Transverse colon (tissue), 4 donors: ENCODE data around the gene WBP1L. TPM values are rescaled to one million over a fixed set of nuclear protein-coding genes. Genes with fewer than 3 reads are reported as not detected.

Experiments
- DNase-seq: peaks from one replicate; pipeline ENCODE4 v3.0.0-alpha.2; 2019
- H3K27ac ChIP-seq, 4 donors: fragments of 200-600 bp; sonication (generic); 2 replicates each; pipeline ENCODE4 v1.5.1; 2016 to 2018; ENCODE audit warnings: inconsistent platforms in 4 of 4
- H3K27me3 ChIP-seq: fragments of 200-600 bp; sonication (generic); 2 replicates; pipeline ENCODE4 v1.5.1; 2017; ENCODE audit warnings: inconsistent platforms
- H3K36me3 ChIP-seq, 4 donors: fragments of 200-600 bp; sonication (generic); 2 replicates each; pipeline ENCODE4 v1.5.1; 2017 to 2019; ENCODE audit warnings: inconsistent platforms in 4 of 4
- H3K4me1 ChIP-seq, 4 donors: fragments of 200-600 bp; sonication (generic); 2 replicates each; pipeline ENCODE4 v1.5.1; 2017 to 2020; ENCODE audit warnings: inconsistent platforms in 4 of 4
- H3K4me3 ChIP-seq, 4 donors: fragments of 200-600 bp; sonication (generic); 1 replicate in 1 of 4; 2 replicates in 3 of 4; pipeline versions ENCODE4 v1.5.1 to v1.6.1; 2017 to 2019; ENCODE audit warnings: inconsistent platforms in 4 of 4
- H3K9me3 ChIP-seq, 2 donors: fragments of 200-600 bp; sonication (generic); 2 replicates each; pipeline ENCODE4 v1.5.1; 2017 to 2019; ENCODE audit warnings: inconsistent platforms in 2 of 2
- EP300 ChIP-seq: sonication (generic); formaldehyde crosslinking; IDR thresholded peaks from one replicate; pipeline ENCODE4 v1.6.1; 2017; ENCODE audit warnings: antibody characterized with exemption, low read depth
- POLR2A ChIP-seq: fragments of 450-650 bp; IDR thresholded peaks from one replicate; pipeline ENCODE4 v1.6.1; 2016; ENCODE audit warnings: antibody characterized with exemption, mild to moderate bottlenecking, moderate library complexity
- POLR2AphosphoS5 ChIP-seq, 3 donors: sonication (generic); formaldehyde crosslinking; IDR thresholded peaks; one replicate each; pipeline ENCODE4 v1.6.1; 2016; ENCODE audit warnings: antibody characterized with exemption in 3 of 3
- WGBS, 2 donors: methylation state at CpG; one replicate each; pipeline ENCODE4 v1.1.5; 2018; ENCODE audit warnings: low coverage in 1 of 2; 5-methylcytosine and 5-hydroxymethylcytosine counted together
- in situ Hi-C, 4 donors: fragments of 200-750 bp; cut with MboI; loops; one replicate each; pipeline versions ENCODE4 v1.15.0 to v1.15.1; 2017; ENCODE audit warnings: low sequenced_read_pairs in 3 of 4, low pct_ligation_motif_present in 1 of 4, low pct_unique_long_range_greater_than_20kb in 1 of 4
- intact Hi-C: fragments of 100-400 bp; cut with DNase I; formaldehyde crosslinking; loops from one replicate; pipeline ENCODE4 v1.15.1; 2023; ENCODE audit warnings: low total_unique reads
- total RNA-seq, 4 donors: library from RNA; depleted of rRNA; stranded (reverse); fragments of >200 nt; gene quantifications; one replicate each; pipeline ENCODE4 v1.1.0, GENCODE V29; 2016
- TF ChIP-seq, protein P1 (sequence below), 5 experiments: fragments of 200-600 bp in 3 of 5; fragments of 450-650 bp in 2 of 5; sonication (generic) in 3 of 5; IDR thresholded peaks; 1 replicate in 2 of 5; 2 replicates in 3 of 5; pipeline ENCODE4 v1.5.1; 2016 to 2017; ENCODE audit warnings: antibody characterized with exemption in 5 of 5, inconsistent platforms in 3 of 5, mild to moderate bottlenecking in 2 of 5, moderate library complexity in 1 of 5

The WBP1L gene
- total RNA-seq, 4 donors from 2014 or later, result 68.9 to 168 (median 129) TPM

DNA sequence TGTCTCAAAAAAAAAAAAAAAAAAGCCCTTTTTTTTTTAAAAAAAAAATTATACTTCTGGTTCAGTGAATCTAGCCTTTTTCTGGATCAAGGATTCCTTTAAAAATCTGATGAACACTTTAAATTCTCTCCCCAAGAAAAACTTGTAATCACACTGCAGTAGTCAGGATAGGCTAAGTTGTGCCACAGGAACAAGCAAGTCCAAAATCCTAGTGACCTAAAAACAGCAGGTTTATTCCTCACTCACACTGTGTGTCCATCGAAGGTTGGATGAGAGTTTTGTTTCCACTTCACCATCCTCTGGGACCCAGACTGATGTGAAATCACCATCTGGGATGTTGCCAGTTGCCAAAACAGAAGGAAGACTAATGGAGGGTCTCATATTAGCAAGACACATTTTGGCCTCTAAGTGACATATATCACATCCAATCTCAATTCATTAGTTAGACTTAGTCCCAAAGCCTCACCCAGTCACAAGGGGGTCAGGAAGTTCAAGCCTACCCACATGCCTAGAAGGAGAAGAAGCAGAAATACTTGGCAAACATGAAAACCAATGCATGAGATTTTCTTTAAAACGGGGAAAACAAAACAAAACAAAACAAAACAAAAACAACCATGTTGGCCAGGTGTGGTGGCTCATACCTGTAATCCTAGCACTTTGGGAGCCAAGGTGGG lies 60.8 kb downstream of the WBP1L start:
- Histone ChIP-seq H3K27ac (peak overlapping the region in 1 of 4 donors; percentile 83), H3K36me3 (peaks cover 0 to 7% (median 1%) of the 10 kb centered on the region in 4 donors), H3K9me3 (no peaks in the 10 kb centered on the region), H3K4me3 (no peak overlapping the region), H3K4me1 (peaks cover 26 to 41% (median 32%) of the 10 kb centered on the region in 4 donors), H3K27me3 (no peaks in the 10 kb centered on the region)
- 90 to 100% methylated on average over 2 of the region's 2 CpGs for WGBS, 2 donors
- in situ Hi-C loops (no loop called here), intact Hi-C loops (no loop called here)
- DNase-seq, result no peak
- TF ChIP-seq, protein P1, sequence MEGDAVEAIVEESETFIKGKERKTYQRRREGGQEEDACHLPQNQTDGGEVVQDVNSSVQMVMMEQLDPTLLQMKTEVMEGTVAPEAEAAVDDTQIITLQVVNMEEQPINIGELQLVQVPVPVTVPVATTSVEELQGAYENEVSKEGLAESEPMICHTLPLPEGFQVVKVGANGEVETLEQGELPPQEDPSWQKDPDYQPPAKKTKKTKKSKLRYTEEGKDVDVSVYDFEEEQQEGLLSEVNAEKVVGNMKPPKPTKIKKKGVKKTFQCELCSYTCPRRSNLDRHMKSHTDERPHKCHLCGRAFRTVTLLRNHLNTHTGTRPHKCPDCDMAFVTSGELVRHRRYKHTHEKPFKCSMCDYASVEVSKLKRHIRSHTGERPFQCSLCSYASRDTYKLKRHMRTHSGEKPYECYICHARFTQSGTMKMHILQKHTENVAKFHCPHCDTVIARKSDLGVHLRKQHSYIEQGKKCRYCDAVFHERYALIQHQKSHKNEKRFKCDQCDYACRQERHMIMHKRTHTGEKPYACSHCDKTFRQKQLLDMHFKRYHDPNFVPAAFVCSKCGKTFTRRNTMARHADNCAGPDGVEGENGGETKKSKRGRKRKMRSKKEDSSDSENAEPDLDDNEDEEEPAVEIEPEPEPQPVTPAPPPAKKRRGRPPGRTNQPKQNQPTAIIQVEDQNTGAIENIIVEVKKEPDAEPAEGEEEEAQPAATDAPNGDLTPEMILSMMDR (IDR thresholded peaks at IDR 0.05), result no peak
- no peak for TF ChIP-seq POLR2A
- no peak for TF ChIP-seq POLR2AphosphoS5 (IDR thresholded peaks at IDR 0.05)
- no peak for TF ChIP-seq EP300

DNA sequence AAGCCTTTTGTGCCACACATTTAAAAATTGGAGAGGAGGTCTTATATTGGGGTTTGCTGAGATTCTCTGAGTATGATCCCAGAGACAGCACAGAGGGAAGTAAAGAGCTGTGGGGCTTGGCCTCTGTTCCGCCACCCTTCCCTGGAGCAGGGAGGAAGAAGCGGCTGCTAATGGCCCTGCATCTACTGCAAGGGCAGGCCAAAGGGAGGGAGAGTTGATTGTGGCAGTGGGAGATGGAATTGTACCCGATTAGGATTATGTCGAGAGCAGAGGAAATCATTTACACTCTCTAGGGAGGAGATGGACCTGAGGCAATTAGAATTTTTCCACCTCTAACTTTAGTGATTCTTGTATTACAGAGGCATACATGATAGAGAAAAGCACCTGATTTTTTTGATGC lies 64.6 kb downstream of the WBP1L start:
- 83 to 94% methylated on average over 3 to 4 of the region's 4 CpGs for WGBS, 2 donors
- DNase-seq, result no peak
- no peak overlapping the region for H3K4me3 ChIP-seq
- H3K4me1 ChIP-seq, result peaks cover 0 to 6% (median 4%) of the 10 kb centered on the region in 4 donors
- H3K36me3 ChIP-seq, result peaks cover 0 to 24% (median 12%) of the 10 kb centered on the region in 4 donors
- intact Hi-C loops, result no loop called here
- TF ChIP-seq POLR2A, result no peak
- TF ChIP-seq POLR2AphosphoS5 (IDR thresholded peaks at IDR 0.05), result no peak
- TF ChIP-seq, protein P1 (IDR thresholded peaks at IDR 0.05), result no peak
- TF ChIP-seq EP300, result no peak
- in situ Hi-C loops, result no loop called here
- no peaks in the 10 kb centered on the region for H3K27me3 ChIP-seq
- H3K27ac ChIP-seq, result no peak overlapping the region
- no peaks in the 10 kb centered on the region for H3K9me3 ChIP-seq

GRCh38 chr10:102811346-102811745 lies 67.6 kb downstream of the WBP1L start:
- TF ChIP-seq, protein P1 (IDR thresholded peaks at IDR 0.05), result no peak
- no peak for TF ChIP-seq EP300
- TF ChIP-seq POLR2AphosphoS5 (IDR thresholded peaks at IDR 0.05), result no peak
- no peak for TF ChIP-seq POLR2A
- in situ Hi-C loops, result no loop called here
- Histone ChIP-seq H3K27me3 (no peaks in the 10 kb centered on the region), H3K36me3 (peaks cover 0 to 31% (median 14%) of the 10 kb centered on the region in 4 donors), H3K27ac (peak overlapping the region in 1 of 4 donors; percentile 27), H3K4me3 (no peak overlapping the region), H3K9me3 (no peaks in the 10 kb centered on the region), H3K4me1 (peaks cover 14 to 30% (median 17%) of the 10 kb centered on the region in 4 donors)
- intact Hi-C loops, result no loop called here
- no peak for DNase-seq
- 89% methylated on average over 3 of the region's 3 CpGs; no CpG with 5 or more reads in 1 of the 2 donors for WGBS, 2 donors

DNA sequence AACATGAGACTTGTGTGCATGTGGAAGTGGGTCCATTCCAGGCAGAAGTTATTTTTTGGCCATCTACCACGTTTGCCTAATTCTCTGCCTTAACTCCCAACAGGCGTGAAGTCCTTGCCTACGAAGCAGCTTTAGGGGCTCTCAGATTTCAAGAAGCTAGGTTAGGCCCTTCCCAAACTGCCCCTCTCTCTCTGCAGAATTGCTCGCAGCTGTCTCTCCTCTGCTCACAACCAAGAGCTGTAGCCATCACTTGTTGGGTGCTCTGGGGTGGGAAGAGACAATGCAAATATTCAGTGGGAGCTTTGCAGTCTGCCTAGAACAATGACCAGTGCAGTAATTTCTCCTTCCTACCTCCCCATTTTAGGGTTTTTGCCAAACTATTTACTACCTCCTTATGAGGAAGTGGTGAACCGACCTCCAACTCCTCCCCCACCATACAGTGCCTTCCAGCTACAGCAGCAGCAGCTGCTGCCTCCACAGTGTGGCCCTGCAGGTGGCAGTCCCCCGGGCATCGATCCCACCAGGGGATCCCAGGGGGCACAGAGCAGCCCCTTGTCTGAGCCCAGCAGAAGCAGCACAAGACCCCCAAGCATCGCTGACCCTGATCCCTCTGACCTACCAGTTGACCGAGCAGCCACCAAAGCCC lies 68.6 kb downstream of the WBP1L start:
- 71 to 83% methylated on average over 1 to 9 of the region's 9 CpGs for WGBS, 2 donors
- in situ Hi-C loops (no loop called here), intact Hi-C loops (no loop called here)
- TF ChIP-seq EP300 (no peak), POLR2A (no peak), POLR2AphosphoS5 (IDR thresholded peaks at IDR 0.05) (no peak)
- TF ChIP-seq, protein P1 (IDR thresholded peaks at IDR 0.05), result no peak
- H3K4me1 ChIP-seq, result peaks cover 16 to 35% (median 21%) of the 10 kb centered on the region in 4 donors
- no peak for DNase-seq
- peak overlapping the region in 3 of 4 donors; percentile 6 to 27 (median 6) for H3K27ac ChIP-seq
- H3K9me3 ChIP-seq, result no peaks in the 10 kb centered on the region
- no peak overlapping the region for H3K4me3 ChIP-seq
- no peaks in the 10 kb centered on the region for H3K27me3 ChIP-seq
- H3K36me3 ChIP-seq, result peaks cover 0 to 31% (median 14%) of the 10 kb centered on the region in 4 donors
